Umbilical cord (tissue), 2 donors: ENCODE results near the gene RPUSD3. TPM values are rescaled to one million over a fixed set of nuclear protein-coding genes. Genes with fewer than 3 reads are reported as not detected.

Experiments used
- DNase-seq: peaks from one replicate; pipeline ENCODE4 v3.0.0-alpha.2; 2015; ENCODE audit warnings: low spot score
- total RNA-seq: library from RNA; depleted of rRNA; stranded (reverse); fragments of >200 nt; gene quantifications from one replicate; pipeline ENCODE4 v1.2.3, GENCODE V29; 2014; ENCODE audit warnings: low replicate concordance; ENCODE audit not compliant: insufficient read depth

RPUSD3 gene
- total RNA-seq, 1 donor from 2014 or later: 10.4 TPM

DNA sequence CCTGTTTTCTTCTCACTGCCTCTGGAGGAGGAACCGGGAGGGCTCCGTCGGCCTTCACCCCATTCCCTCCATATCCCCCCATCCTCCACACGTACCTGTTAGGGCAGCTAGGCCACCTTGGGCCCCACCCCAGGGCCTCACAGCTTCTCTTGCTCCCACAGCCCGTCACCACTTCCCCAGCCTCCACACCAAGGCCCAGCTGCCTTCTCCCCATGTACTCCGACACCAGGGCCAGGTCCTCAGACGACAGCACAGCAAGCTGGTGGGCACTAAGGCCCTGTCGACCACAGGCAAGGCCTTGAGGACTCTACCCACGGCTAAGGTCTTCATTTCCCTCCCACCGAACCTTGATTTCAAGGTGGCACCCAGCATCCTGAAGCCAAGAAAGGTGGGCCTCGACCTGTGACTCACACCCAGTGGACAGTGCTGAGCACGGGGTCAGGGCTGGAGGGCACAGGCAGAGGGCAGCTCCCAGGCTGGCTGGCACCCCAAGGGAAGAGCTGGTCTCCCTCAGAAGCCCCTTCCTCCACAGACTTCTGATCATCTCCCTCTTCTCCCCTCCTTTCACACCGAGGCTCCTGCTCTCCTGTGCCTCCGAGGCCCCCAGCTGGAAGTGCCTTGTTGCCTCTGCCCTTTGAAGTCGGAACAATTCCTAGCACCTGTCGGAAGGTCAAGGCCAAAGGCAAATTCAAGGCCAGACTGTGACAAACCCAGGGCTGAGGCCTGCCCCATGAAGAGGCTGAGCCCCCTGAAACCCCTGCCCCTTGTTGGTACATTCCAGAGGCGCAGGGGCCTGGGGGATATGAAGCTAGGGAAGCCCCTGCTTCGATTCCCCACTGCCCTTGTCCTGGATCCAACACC, 9.1 kb downstream of the RPUSD3 start:
- DNase-seq: no peak

DNA sequence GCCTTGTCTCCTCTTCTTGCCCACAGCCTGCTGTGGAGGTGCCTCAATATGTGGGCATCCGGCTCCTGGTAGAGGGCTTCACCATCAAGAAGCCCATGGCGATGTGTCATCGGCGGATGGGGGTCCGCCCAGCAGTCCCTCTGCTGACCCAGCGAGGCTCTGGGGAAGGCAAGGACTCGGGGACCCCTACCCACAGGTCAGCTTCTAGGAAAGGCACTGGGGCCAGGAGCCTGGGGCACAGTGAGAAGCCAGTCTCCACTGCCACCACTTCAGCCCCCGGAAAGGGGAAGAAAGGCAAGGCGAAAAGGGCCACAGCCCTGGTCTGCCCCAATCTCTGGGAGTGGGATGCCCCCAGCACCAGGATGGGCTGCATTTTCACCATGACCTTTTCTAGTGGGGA, 10.7 kb downstream of the RPUSD3 start:
- no peak for DNase-seq

DNA sequence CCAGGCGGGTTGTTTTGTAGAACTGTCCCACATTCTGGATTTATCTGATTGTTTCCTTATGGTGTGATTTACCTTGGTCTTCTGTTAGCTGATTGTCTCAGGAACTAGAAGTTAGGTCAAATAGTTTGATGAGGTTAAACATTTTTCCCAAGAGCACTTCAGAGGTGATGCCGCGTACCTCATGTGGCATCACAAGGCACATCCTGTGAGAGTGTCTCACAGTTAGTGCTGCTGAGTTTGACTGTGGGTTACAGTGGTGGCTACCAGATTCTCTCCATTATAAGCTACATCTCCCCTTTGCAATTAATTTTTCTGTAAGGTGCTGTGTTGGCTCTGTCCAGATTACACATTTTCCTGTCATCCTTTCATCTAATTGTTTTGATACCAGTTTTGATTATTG, 12.6 kb downstream of the RPUSD3 start:
- no peak for DNase-seq

DNA sequence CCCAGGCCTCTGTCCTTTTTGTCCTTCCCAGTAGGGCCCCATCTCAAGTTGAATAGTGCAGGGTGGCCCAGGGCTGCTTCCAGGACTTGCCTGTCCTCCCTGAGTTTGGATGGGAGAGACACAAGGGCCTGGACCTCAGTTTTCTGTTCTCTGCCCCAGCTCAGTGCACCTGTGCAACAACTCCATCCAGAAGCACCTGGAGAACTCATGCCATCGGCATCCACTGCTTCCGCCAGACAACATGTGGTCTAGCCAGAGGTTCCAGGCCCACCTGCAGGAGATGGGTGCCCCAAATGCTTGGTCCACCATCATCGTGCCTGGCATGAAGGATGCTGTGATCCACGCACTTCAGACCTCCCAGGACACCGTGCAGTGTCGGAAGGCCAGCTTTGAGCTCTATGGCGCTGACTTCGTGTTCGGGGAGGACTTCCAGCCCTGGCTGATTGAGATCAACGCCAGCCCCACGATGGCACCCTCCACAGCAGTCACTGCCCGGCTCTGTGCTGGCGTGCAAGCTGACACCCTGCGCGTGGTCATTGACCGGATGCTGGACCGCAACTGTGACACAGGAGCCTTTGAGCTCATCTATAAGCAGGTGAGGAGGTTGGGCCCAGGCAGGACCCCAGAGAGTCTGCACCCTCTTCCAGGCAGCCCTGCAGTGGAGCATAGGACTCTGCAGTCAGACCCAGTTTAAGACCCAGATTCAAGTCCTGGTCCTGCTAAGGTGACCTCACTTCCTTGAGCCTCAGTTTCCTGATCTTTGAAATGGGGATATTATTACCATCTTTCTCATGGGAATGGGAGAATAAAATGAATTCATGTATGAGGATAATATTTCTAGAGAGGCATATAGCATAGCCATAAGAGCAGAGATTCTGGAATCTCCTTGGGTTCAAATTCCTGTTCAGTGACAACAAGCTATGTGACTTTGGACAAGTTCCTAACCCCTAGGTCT, 14.7 kb downstream of the RPUSD3 start:
- no peak for DNase-seq

DNA sequence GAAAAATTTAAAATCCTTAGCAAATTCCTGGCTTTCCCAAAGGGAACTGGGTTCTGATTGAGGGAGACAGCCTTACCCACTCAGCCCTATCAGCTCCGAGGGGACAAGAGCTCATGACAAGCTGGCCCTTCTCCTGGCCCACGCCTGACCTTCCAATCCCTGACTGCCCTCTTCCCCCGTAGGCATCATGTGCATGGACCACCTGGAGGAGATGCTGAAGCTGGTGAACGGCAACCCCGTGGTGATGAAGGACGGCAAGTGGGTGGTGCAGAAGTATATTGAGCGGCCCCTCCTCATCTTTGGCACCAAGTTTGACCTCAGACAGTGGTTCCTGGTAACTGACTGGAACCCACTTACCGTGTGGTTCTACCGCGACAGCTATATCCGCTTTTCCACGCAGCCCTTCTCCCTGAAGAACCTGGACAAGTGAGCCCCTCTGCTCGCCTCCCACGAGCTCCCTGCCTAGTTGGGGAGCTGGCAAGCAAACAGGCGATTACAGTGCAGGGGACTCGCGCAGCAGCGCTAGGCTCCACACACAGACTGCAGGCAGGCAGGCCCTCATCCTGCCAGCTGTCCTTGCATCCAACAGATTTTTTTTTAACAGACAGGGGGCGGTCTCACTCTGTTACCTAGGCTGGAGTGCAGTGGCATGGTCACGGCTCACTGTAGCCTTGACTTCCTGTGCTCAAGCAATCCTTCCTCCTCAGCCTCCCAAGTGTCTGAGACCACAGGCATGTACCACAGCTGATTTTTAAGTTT, 16.8 kb downstream of the RPUSD3 start:
- no peak for DNase-seq

DNA sequence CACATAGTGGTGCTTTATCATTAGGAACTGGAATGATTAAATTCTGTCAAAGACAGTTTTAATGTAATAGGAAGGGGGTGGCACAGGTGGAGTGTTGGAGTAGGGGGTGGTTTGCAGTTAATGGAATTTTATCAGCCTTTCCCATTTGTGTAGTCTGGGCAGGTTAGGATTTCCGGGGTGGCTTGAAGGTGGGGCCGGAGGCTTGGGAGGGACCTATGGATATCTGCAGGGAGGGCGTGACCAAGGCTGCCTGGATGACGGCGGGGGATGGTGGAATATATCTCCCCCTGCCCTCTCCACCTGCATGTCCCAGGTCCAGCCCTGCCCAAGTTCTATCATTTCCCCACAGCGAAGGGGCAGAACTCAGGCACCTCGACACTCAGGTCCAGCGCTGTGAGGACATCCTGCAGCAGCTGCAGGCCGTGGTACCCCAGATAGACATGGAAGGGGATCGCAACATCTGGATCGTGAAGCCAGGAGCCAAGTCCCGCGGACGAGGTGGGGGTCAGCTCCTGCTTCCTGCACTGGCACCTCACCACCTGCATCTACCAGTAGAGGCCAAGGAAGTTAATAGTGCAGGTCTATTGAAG, 18.3 kb downstream of the RPUSD3 start:
- DNase-seq: no peak

DNA sequence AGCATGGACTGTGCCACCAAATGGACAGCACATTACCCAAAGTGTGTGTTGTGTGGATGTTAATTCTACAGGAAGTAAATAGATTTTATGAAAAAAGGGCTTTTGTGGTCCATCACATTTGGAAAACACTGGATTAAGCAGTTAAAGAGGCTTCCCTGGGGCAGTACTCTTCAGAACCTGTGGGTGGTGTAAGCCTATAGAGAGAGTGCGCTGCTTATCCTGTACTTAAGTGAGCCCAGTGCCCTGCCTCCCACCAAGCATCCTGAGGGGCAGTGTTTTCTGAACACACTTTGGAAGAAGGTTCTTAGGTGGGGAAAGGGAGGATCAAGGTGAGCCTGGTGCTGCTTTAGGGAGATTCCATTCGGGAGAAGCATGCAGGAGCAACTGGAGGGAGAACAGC, 22.9 kb downstream of the RPUSD3 start:
- no peak for DNase-seq

DNA sequence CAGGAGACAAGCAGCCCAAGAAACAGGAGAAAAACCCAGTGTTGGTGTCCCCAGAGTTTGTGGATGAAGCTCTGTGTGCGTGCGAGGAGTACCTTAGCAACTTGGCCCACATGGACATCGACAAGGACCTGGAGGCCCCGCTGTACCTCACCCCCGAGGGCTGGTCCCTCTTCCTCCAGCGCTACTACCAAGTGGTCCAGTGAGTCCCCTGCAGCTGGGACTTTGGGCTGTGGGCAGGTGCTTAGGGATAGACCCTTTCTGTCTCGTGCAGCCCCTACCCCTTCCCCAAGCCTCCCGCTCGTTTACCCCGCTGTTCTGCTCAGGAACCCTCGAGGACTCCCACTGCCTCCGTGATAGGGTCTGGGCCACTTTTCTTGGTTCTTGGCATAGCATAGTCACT, 23.3 kb downstream of the RPUSD3 start:
- DNase-seq: no peak

DNA sequence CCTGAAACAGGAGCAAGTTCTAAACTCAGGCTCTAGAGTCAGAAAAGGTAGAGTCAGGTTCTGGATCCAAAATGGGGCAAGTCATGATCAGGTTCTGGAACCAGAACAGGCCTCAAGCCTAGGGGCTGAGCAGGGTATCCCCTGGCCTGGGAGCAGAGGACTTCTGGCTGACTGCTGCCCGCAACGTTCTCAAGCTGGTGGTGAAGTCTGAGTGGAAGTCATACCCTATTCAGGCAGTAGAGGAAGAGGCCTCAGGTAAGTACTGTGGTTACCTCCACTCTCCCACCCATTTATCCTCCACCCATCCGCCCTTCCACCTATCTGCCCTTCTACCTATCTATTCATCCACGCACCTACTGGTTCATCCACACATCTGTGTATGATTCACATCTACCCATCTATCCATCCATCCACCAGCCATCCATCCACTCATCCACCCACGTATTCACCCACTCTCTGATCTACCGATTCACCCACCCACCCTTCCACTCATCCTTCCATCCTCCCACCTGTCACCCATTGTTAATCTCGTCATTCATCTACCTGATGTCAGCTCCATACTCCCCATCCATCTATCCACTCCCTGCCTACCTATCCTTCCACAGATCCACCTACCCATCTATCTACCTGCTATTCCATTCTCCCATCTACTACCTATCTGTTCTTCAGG, 25.0 kb downstream of the RPUSD3 start:
- no peak for DNase-seq

DNA sequence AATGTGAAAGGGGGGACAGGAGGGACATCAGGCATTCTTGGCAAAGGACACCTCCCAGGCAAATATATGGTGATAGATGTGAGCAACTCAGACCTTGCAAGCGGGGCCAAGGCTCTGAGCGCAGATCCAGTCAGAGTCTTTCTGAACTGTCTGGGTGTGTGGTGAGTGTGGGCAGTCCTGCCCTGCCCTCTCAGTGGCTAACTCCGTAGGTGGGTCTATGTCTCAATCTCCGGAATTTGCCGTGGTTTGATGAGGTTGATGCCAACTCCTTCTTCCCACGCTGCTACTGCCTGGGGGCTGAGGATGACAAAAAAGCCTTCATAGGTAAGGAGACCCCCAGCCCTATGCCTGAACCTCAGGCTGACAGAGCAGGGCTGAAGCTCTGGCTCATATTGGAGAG, 26.4 kb downstream of the RPUSD3 start:
- DNase-seq: no peak

DNA sequence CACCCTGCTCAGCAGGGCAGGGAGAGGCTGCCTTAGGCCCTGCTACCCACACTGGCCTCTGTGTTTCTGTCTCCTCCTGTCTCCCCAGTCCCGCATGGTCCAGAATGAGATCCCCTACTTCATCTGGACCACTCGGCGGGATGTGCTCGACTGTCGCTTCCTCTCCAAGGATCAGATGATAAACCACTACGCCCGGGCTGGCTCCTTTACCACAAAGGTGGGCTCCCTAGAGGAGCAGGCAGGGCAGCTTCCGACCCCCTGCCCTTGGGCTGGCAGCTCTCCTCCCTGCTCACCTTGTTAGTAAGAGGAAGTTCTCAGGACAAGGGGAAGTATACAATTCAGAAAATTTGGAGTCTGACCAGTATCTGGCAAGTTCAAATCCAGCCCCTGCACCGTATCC, 27.8 kb downstream of the RPUSD3 start:
- no peak for DNase-seq

DNA sequence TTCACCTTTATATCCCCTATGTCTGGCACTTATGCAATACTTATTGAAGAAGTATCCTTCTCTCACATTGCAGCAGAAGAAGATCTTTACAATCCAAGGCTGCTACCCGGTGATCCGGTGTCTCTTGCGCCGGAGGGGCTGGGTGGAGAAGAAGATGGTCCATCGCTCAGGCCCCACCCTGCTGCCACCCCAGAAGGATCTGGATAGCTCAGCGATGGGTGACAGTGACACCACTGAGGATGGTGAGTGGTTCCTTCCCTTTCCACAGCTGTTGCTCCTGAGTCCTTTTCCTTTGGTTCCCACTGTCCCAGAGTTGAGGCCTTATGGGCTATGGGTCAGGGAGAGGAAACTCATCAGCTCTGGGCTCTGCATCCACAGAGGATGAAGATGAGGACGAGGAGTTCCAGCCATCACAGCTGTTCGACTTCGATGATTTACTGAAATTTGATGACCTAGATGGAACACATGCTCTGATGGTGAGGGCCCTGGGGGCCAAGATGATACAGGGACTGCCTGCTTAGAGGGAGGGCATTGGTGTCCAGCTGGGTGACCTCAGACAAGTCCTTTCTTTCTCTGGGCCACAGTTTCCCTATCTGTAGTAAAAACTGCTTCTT, 30.8 kb downstream of the RPUSD3 start:
- no peak for DNase-seq

DNA sequence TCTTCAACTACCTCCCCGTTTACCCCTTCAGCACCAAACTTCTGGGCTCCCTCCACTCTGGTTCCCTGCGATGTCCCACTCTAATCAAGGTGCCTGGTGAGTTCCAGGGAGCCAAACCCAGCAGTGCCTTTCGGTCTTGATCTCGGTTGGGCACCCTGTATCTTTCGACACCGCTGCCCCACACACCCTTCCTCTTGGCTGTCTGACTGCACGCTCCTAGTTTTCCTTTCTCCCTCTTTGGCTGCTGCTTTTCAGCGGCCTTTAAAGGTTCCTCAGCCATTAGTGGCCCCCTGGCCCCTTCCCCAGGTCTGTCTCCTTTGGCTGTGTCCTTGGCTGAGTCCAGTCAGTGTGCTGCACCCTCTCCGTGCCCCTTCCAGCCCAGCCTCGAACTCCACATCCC, 33.0 kb downstream of the RPUSD3 start:
- DNase-seq: no peak

DNA sequence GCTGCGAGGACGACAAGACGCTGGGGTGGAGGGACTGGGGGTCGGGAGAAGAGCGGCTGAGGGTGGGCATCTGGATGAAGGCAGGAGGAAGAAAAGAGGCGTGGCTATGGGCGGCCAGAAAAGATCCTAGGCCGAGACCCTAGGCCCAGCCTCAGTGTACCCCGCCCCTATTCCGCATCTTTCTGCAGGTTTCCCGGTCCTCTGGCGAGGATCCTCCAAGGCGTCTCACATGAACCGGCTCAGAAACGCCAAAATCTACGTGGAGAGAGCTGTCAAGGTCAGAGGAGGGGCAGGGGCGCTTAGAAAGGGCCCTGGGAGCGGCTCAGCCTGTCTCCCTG, 33.4 kb downstream of the RPUSD3 start:
- DNase-seq: no peak

DNA sequence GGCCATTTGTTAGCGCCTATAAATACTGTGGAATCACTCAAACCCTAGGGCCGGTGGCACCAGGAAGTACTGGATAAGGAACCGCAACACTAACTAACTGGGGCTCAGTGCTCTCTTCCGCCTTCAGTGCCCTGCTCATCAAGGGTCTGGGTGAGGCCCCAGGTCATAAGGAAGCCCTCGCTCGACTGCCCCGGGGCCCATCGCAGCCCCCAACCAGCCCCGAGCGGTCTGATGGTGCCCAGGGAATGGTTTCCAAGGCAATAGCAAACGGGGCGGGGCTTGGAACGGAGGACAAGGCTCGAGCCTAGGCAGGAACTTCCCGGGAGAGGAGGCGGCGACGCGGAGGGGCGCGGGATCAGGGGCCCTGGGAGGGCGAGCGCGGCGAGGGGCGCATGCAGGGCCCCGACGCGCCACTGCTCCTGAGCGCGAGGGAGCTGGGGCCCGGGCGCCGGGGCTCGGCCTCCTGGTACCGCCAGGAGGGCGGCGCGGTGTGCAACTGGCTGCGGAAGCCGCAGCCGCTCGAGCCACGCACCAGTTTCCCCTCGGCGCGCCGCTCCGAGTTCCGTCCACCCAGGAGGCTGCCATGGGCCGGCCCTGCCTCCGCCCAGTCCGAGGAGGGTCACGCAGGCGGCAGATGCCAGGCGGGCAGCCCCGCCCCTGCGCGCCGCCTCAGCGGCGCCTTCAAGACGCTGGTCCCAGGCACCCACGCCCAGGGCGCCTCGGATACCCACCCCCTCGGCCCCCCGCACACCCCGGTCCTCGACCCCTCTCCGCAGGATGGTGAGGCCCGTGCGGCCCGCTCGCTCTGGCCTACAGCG, 34.0 kb downstream of the RPUSD3 start, which contains the start of gene TTLL3:
Gene TTLL3 (plus strand): TSS at position 648 of the 818 bp plus-strand sequence. CDS start 400 bp downstream, outside the sequence.
- DNase-seq: peak; percentile 86

DNA sequence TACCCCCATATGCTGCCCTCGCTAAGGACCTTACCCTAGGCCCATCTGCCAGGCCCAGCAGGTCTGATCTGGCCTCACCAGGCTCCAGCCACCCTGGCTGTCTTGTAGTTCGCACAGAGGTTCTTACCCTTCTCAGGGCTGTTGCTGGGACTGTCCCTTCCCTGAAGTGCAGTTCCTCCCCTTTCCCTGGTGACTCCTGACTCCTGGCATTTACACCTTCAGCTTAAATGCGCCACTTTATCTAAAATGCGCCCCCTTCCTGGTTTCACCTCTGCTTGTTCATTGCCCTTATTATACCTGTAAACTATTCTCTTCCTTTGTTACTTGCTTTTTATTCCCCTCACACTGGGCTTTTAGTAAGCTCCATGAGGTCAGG, 34.6 kb downstream of the RPUSD3 start:
- DNase-seq: no peak

DNA sequence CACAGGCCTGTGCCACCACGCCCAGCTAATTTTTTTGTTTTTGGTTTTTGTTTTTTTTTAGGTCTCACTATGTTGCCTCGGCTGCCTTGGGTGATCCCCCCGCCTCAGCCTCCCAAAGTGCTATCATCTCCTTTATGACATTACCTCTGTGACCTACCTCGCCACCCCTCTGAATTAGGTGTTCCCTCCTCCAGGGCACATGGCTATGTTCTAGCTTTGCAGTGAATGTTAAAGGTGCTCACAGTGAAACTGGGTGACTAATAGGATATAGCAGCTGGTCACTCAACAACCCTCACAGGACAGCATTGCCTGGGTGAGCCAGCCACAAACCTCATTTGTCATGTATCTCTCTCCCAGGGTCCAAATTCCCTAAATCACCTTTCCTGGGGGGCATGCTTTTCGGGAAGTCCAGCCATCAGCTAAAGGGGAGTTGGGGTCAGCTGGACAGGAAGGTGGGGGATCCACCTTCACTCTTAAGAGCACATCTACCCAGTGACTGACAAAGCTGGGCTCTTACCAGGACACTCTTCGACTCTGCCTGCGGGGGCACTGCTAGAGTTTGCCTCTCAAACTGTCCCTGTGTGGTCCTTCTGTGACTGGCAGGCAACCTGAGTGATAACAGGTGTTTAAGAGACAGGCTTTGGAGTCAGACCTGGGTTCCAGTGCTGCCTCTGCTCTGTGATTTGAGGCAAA, 35.3 kb downstream of the RPUSD3 start:
- no peak for DNase-seq

DNA sequence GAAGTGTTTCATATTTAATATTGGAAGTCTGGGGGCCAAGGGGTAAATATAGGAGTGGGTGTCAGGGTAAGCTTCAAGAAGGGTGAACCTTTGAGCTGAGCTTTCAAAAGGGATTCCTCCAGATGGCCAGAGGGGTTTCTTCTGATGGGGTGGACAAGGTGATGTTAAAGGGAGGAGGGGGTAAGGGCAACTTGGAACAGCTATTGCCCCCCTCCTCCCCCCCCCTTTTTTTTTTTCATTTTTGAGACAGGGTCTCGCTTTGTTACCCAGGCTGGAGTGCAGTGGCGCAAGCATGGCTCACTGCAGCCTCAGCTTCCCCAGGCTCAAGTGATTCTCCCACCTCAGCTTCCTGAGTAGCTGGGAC, 35.8 kb downstream of the RPUSD3 start:
- DNase-seq: no peak
